Embryonic facial prominence (tissue), 1 donor: ENCODE data around the gene WWOX.

ENCODE experiments used
- DNase-seq: peaks from one replicate; pipeline ENCODE4 v3.0.0-alpha.2; 2016; ENCODE audit errors: extremely low spot score

Gene WWOX

DNA sequence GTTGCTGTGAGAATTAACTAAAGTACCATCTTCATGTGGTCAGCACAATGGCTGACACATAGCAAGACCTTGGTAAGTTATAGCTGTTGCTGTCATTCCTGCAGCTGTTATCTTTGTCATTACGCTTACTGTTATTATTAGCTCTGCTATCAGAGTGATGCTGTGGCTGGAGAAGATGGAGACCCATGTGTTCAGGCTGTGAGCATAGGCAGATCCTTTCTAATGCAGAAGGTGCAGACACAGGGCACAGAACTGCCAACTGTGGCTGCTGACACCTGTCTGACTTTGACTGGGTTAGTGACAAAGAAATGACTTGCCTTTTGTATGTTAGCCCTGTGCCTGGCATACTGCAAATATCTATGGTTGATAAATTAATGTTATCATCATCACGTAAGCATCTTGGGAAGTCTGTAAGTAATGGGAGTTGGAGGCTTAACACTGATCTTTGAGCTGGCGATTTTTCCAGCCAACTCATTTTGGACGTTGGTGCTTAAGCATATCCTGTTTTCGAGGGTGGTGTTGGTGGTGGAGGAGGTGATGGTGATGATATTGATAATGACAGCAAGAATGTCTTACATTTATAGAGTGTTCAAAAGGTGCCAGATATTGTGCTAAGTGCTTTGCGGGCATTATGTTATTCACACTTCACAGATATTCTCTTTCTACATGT is 695.3 kb downstream of the WWOX start:
- no peak for DNase-seq

DNA sequence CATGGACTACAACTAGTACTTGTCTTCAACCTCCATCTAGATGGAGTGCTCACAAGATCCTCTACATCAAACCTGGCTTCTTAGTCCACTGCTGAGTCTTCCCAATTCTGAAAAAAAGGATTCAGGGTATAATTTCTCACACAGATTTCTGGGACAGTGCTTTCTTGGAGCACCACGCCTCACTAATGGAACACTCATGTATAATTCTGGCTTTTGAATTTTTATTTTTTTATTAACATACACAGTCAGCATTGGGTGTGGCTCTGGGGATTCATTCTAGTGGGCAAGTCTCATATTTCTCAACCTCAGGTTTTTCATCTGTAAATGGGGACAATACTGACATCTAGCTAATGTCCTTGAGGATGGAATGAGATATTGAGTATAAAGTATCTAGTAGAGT is 696.0 kb downstream of the WWOX start:
- DNase-seq = no peak

GRCh38 chr16:78796221-78796866 is 696.9 kb downstream of the WWOX start:
- no peak for DNase-seq

GRCh38 chr16:78799429-78799828 is 700.0 kb downstream of the WWOX start:
- no peak for DNase-seq

DNA sequence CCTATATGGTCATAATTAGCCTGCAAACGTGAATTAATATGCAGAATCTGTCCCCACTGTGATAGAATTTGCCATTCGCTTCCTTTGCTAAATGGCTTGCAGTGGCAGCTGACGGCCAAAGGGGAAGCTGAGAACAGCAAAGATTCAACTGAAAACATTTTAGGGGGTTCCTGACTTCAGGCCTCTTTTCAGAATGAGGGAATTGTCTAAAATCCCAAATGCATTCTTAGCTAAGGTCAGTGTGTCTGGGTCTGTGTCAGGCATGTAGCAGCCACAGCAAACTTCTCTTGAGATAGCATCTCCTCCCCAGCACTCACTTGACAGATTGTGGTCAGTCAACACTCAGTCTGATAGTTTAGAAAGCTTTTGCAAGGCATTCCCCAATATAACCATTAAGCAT is 701.1 kb downstream of the WWOX start:
- DNase-seq = no peak

DNA sequence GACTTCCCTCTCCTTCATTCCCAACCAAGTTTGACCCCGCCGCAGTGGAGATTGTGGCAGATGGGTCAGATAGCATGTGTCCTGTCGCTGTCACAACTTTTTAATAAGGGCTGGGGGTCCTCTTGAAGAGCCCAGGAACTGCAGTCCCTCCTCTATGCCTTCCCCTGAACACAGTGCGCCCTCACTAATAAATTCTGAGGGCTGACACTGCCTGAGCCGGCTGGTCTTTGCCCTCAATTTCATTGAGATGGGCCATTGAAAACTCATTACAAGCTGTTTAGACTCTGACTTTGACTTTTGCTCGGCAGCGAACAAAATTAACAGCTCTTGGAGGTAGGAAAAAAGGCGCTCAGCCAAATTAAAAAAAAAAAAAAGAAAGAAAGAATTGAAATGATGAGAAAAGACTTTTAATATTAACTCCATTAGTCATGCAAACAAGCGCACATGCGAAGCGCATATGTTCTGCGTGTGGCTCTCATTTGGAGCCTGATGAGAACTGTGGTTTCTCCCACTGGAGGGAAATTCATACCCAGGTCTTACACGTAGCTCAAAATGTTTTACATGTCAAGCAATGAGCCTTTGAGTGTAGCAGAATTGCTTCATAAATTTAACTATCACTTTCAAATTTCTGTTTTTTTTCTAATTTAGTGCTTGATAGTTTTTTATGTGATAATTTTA is 704.7 kb downstream of the WWOX start:
- no peak for DNase-seq

DNA sequence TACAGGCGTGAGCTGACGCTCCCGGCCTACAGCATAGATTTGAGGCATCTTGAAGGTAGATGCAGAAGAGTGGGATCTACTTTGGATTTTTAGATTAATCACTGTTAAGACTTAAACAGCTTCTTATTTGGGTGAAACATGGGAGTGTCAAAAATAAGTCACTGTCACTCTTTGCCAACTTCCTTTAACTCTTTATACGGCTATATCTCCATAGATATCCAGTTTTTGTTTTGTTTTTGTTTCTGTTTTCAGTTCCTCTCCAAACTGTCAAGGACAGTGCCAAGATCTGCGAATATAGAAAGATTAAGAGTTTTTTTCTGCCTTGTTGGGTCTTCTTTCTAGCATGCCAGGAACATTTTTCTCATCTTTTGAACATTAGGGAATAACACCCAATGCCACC is 706.1 kb downstream of the WWOX start:
- no peak for DNase-seq

GRCh38 chr16:78811247-78811646 is 711.8 kb downstream of the WWOX start:
- DNase-seq = no peak

DNA sequence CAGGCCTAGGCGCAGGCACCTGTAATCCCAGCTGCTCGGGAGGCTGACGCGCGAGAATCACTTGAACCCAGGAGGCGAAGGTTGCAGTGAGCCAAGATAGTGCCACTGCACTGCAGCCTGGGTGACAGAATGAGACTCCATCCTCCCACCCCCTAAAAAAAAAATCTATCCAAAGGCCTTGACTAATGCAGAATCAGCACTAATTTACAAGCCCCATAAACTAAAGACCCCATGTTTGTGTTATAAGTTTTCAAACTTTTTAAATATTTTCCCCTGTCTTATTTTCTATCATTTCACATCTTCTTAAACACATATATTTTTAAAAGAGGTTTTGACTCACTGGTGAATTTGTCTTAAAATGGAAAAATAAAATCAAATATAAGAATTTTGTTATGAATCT is 713.1 kb downstream of the WWOX start:
- DNase-seq = no peak

GRCh38 chr16:78813661-78814311 is 714.3 kb downstream of the WWOX start:
- DNase-seq = no peak

GRCh38 chr16:78815713-78816112 is 716.3 kb downstream of the WWOX start:
- no peak for DNase-seq

- no peak for DNase-seq
Observed at GRCh38 chr16:78816499-78817195, 717.2 kb downstream of the WWOX start.

- DNase-seq = no peak
Observed at GRCh38 chr16:78817200-78817739, 717.8 kb downstream of the WWOX start.

DNA sequence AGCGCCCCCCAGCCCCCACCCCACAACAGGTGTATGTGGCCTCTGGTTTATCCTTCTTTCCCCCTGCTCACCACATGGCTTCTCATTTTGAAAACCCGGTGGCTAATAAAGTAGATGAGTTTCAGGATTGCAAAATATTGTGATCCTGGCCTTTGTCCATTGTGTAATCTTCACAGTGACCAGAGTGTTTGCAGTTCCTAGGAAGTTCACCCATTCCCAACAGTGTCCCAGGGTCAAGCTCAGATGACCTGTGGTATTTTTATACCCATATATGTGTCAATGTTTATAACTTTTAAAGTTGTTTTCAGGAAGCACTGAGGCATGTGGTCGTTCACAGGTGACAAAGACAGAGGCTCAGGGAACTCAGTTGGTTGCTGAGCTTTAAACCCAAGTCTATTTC is 721.9 kb downstream of the WWOX start:
- DNase-seq = no peak

GRCh38 chr16:78822509-78822908 is 723.1 kb downstream of the WWOX start:
- DNase-seq = no peak

DNA sequence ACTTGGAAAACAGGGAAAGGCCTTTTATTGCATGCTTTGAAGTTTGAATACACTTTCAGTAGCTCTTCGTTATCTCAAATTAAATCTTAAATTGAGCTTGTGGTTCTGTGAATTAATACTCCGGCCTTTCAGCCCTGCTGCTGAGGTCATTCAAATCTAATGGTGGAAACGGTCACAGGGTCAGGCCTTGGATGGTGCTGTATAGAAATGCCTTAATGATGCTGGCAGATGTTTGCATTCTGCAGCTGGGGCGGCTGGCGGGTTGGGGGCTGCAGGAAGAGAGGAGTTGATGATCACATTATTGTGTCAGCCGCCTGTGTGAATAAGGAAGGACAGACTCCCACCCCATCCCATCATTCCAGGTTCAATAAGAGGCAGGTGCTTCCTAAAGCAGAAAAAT is 723.6 kb downstream of the WWOX start:
- DNase-seq = no peak

- DNase-seq = no peak
Observed at GRCh38 chr16:78829280-78829679, 729.8 kb downstream of the WWOX start.

- DNase-seq = no peak
Observed at GRCh38 chr16:78830599-78830998, 731.1 kb downstream of the WWOX start.

- no peak for DNase-seq
Observed at GRCh38 chr16:78832100-78832499, 732.6 kb downstream of the WWOX start.

GRCh38 chr16:78836802-78837491 is 737.5 kb downstream of the WWOX start:
- DNase-seq = no peak

DNA sequence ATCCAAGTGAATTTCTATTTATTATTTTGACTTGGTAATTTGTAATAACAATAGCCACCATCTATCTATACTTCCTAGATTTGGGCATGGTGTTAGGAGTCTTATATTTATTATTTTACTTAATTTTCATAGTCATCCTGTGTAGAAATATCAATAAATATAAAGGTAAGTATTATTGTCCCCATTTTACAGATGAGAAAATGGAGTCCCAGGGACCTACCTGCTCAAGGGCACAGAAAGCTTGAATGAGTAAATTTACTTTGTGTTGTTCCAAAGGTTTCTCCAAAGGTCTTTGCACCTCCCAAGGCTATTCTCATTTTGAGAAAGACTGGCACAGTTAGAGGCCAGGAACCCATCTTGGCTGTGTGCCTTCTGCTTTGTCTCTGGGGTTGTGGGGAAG is 738.3 kb downstream of the WWOX start:
- DNase-seq = no peak
